ENCODE measurements around the gene ATG12.

GRCh38 chr5:115796656-115797055, 44.7 kb downstream of the ATG12 start:
- TF ChIP-seq, protein P1, sequence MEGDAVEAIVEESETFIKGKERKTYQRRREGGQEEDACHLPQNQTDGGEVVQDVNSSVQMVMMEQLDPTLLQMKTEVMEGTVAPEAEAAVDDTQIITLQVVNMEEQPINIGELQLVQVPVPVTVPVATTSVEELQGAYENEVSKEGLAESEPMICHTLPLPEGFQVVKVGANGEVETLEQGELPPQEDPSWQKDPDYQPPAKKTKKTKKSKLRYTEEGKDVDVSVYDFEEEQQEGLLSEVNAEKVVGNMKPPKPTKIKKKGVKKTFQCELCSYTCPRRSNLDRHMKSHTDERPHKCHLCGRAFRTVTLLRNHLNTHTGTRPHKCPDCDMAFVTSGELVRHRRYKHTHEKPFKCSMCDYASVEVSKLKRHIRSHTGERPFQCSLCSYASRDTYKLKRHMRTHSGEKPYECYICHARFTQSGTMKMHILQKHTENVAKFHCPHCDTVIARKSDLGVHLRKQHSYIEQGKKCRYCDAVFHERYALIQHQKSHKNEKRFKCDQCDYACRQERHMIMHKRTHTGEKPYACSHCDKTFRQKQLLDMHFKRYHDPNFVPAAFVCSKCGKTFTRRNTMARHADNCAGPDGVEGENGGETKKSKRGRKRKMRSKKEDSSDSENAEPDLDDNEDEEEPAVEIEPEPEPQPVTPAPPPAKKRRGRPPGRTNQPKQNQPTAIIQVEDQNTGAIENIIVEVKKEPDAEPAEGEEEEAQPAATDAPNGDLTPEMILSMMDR (conservative IDR thresholded peaks at IDR 0.05): no peak
- TF ChIP-seq EZH2 (IDR thresholded peaks at IDR 0.05; ENCODE audit: low read depth): no peak

Data from PC-9 (cell line).